GM12891 (cell line): Measurements from ENCODE around the gene FSTL5.

Experiments used
- DNase-seq: peaks from one replicate; pipeline ENCODE4 v3.0.0; 2011; ENCODE audit warnings: low spot score; ENCODE audit not compliant: insufficient read length
- FAIRE-seq: peaks from 2 replicates; lab custom pipeline; 2011; peaks lifted over from hg19 to GRCh38; lab: Jason Lieb, UNC
- PAX5 ChIP-seq: IDR thresholded peaks from 2 replicates; pipeline ENCODE4 v1.6.1; 2011; ENCODE audit warnings: low read length, moderate library complexity, mild to moderate bottlenecking; ENCODE audit not compliant: insufficient read depth, severe bottlenecking
- POLR2A ChIP-seq: IDR thresholded peaks from 2 replicates; pipeline ENCODE4 v1.6.1; 2011; ENCODE audit warnings: low read depth, low read length, control low read depth
- POLR2AphosphoS5 ChIP-seq: IDR thresholded peaks from 2 replicates; pipeline ENCODE4 v1.6.1; 2011; ENCODE audit warnings: low read depth, low read length, control low read depth
- POU2F2 ChIP-seq: IDR thresholded peaks from 2 replicates; pipeline ENCODE4 v1.6.1; 2011; ENCODE audit warnings: low read depth, mild to moderate bottlenecking, control low read depth, low read length, moderate library complexity
- SPI1 ChIP-seq: IDR thresholded peaks from 2 replicates; pipeline ENCODE4 v1.6.1; 2011; ENCODE audit warnings: low read depth, low read length, control low read depth
- TAF1 ChIP-seq: IDR thresholded peaks from 2 replicates; pipeline ENCODE4 v1.6.1; 2011; ENCODE audit warnings: low read depth, low read length, control low read depth

Gene FSTL5

GRCh38 chr4:162151386-162151785 lies 12.4 kb downstream of the FSTL5 start:
- FAIRE-seq (no peak), DNase-seq (no peak)
- no peak for TF ChIP-seq POLR2AphosphoS5
- no peak for TF ChIP-seq POU2F2
- TF ChIP-seq PAX5 = no peak
- TF ChIP-seq SPI1 = no peak
- no peak for TF ChIP-seq TAF1
- TF ChIP-seq POLR2A = no peak

DNA sequence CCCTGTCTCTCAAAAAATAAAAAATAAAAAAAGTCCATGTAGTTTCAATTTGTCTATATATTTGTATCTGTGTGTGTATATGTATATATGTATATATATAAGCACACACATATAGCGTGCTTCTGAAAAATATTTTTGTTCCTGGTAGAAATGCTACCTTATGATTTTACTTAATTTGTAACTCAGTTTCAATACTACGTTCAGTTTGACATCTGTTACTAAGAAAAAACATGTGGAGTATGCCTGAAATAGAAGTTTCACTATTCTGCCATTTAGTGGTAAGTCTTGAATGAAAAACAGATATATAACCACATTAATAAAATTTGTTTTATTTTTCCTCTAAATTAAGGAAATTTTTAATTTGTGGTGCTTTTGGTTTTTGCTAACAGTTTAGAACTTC lies 14.2 kb downstream of the FSTL5 start:
- FAIRE-seq (no peak), DNase-seq (no peak)
- TF ChIP-seq SPI1 (no peak), POU2F2 (no peak), POLR2AphosphoS5 (no peak), POLR2A (no peak)

- FAIRE-seq = no peak
- TF ChIP-seq PAX5 (no peak), POLR2A (no peak), POLR2AphosphoS5 (no peak), TAF1 (no peak), POU2F2 (no peak), SPI1 (no peak)
- no peak for DNase-seq
Measured at GRCh38 chr4:162140051-162140683, 23.6 kb downstream of the FSTL5 start.

GRCh38 chr4:162139412-162139811 lies 24.4 kb downstream of the FSTL5 start:
- TF ChIP-seq POLR2A (no peak), PAX5 (no peak), TAF1 (no peak), POLR2AphosphoS5 (no peak), POU2F2 (no peak), SPI1 (no peak)
- FAIRE-seq (no peak), DNase-seq (no peak)

GRCh38 chr4:162131256-162131655 lies 32.5 kb downstream of the FSTL5 start:
- DNase-seq = no peak
- FAIRE-seq = no peak

GRCh38 chr4:162126729-162127128 lies 37.1 kb downstream of the FSTL5 start:
- FAIRE-seq (no peak), DNase-seq (no peak)
- no peak for TF ChIP-seq POLR2AphosphoS5
- no peak for TF ChIP-seq POU2F2
- TF ChIP-seq TAF1 = no peak
- TF ChIP-seq SPI1 = no peak
- TF ChIP-seq PAX5 = no peak
- TF ChIP-seq POLR2A = no peak

More at GRCh38 chr4:162131256-162131655, 32.5 kb downstream of the FSTL5 start:
- TF ChIP-seq PAX5 = no peak

- TF ChIP-seq TAF1 = no peak
- no peak for TF ChIP-seq POLR2AphosphoS5
- TF ChIP-seq SPI1 = no peak
- TF ChIP-seq POLR2A = no peak
- no peak for TF ChIP-seq PAX5
- no peak for TF ChIP-seq POU2F2
- DNase-seq = no peak
- FAIRE-seq = no peak
Measured at GRCh38 chr4:162117051-162117450, 46.7 kb downstream of the FSTL5 start.

DNA sequence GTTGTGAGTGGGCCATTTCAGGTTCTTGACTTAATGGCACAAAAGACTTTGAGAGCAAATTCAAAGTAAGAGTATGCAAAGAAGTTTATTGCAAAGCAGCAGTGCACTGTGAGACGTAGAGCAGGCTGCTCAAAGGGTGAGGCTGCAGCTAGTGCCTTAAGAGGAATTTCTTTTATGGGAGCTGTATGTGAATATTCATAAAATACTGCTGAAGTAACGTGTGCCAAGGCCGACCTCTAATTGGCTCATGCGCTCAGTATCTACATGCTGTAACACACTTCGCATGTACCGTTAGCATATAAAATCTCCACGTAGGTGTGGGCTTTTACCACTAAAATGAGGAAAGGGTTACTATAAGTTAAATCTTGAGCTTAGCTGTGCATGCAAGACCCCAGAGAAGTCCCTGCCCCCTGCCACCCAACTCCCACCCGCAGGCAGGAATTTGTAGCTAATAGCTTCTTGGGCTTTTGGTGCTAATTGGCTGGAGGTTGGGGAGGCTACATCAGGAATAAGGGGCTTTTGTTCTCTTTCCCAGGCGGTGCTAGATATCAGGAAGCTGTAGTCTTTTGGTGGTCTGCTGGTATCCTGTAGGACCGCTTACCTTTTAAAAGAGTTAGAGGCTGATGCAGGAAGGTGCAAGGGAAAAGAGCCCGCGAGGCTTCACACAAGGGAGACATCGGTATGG lies 47.6 kb downstream of the FSTL5 start:
- TF ChIP-seq POU2F2 (no peak), PAX5 (no peak), TAF1 (no peak), POLR2AphosphoS5 (no peak), SPI1 (no peak), POLR2A (no peak)
- FAIRE-seq (no peak), DNase-seq (no peak)

DNA sequence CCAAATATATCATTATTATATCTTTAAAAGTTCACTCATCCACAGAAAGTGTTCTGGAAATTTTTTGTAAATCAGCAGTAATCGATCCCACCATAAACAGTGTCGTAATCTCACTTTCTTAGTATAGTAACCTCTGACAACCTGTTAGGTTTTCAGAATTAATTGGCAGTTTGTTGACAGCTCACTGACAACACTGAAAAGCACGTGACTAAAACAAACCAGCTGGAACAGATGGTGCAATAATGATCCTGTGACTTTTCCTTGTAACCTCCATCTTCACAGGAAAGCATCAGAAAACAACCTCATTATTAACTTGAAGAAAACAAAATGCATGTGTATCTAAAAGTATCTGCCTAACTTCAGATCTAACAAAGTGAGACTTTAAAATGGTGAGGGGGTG lies 48.5 kb downstream of the FSTL5 start:
- FAIRE-seq (no peak), DNase-seq (no peak)
- TF ChIP-seq POLR2AphosphoS5 (no peak), POLR2A (no peak), PAX5 (no peak), POU2F2 (no peak)

DNA sequence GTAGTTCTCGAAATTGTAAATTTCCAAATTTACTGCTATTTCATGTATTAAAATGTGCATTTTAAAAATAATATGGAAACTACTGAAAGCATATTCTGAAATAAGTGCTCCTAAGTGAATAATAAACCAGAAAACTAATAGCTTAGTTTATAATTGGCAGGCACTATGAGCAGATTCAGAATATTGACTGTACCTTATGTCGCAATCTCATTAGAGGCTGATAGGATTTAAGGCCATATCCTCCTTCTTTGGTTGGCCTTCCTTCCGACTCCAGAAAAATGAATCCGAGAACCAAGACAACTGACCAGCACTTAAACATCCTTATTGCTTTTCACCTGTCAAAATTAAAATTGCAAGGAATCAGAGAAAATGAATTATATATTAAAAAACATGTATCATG lies 52.7 kb downstream of the FSTL5 start:
- FAIRE-seq (no peak), DNase-seq (no peak)
- TF ChIP-seq POLR2A (no peak), POU2F2 (no peak), PAX5 (no peak), SPI1 (no peak), TAF1 (no peak), POLR2AphosphoS5 (no peak)
